NCI-H128 (cell line): ENCODE results near the gene PRDM16.

Source experiments
- DNase-seq: peaks from one replicate; lab custom pipeline; 2025; ENCODE audit not compliant: unreplicated experiment; lab: John Stamatoyannopoulos, UW

The PRDM16 gene

GRCh38 chr1:3067671-3068563 lies 1.1 kb upstream of the PRDM16 start:
- DNase-seq = no peak

GRCh38 chr1:3069491-3070308 lies 697 bp downstream of the PRDM16 start:
- DNase-seq = peak; percentile 1

- DNase-seq = no peak
These were observed 1.3 kb downstream of the PRDM16 start for GRCh38 chr1:3070309-3070643.

GRCh38 chr1:3070644-3071564 lies 1.9 kb downstream of the PRDM16 start:
- no peak for DNase-seq

GRCh38 chr1:3071565-3072390 lies 2.8 kb downstream of the PRDM16 start:
- DNase-seq = no peak

- no peak for DNase-seq
These were observed 3.6 kb downstream of the PRDM16 start for GRCh38 chr1:3072391-3073185.

GRCh38 chr1:3073186-3073488 lies 4.1 kb downstream of the PRDM16 start:
- DNase-seq = no peak

GRCh38 chr1:3073489-3074296 lies 4.7 kb downstream of the PRDM16 start:
- DNase-seq = no peak

- no peak for DNase-seq
These were observed 5.3 kb downstream of the PRDM16 start for GRCh38 chr1:3074297-3074741.

- DNase-seq = no peak
These were observed 5.8 kb downstream of the PRDM16 start for GRCh38 chr1:3074800-3075199.

- DNase-seq = no peak
These were observed 6.8 kb downstream of the PRDM16 start for GRCh38 chr1:3075666-3076362.

- no peak for DNase-seq
These were observed 7.3 kb downstream of the PRDM16 start for GRCh38 chr1:3076363-3076740.

- no peak for DNase-seq
These were observed 8.1 kb downstream of the PRDM16 start for GRCh38 chr1:3077081-3077480.

GRCh38 chr1:3077561-3077960 lies 8.6 kb downstream of the PRDM16 start:
- DNase-seq = no peak

GRCh38 chr1:3078430-3078861 lies 9.4 kb downstream of the PRDM16 start:
- DNase-seq = no peak

- no peak for DNase-seq
These were observed 9.9 kb downstream of the PRDM16 start for GRCh38 chr1:3078871-3079270.

GRCh38 chr1:3079381-3080052 lies 10.5 kb downstream of the PRDM16 start:
- DNase-seq = no peak
